H1 (cell line): ENCODE data around the gene UBE2I. TPM values are rescaled to one million over a fixed set of nuclear protein-coding genes. Genes with fewer than 3 reads are reported as not detected.

Source experiments
- CTCF ChIA-PET: fragments of 300-600 bp; sonication (Branson Sonifier 250); formaldehyde crosslinking; loops from one replicate; lab custom pipeline; 2021; ENCODE audit not compliant: partially characterized antibody; lab: Charles Lee
- POLR2A ChIA-PET: fragments of 300-600 bp; sonication (Branson Sonifier 250); formaldehyde crosslinking; loops from one replicate; lab custom pipeline; 2021; ENCODE audit warnings: inconsistent platforms; ENCODE audit not compliant: partially characterized antibody; lab: Charles Lee
- DNase-seq, 2 experiments: peaks; one replicate each; pipeline versions ENCODE4 v3.0.0 to v3.0.0-alpha.2; 2010 to 2022; ENCODE audit warnings: low spot score in 2 of 2, low read depth in 1 of 2, mixed read lengths in 1 of 2
- FAIRE-seq: peaks from 2 replicates; lab custom pipeline; 2011; peaks lifted over from hg19 to GRCh38; lab: Jason Lieb, UNC
- H2AFZ ChIP-seq: 2 replicates; pipeline ENCODE4 v1.8.1; 2012; ENCODE audit warnings: low read length, inconsistent platforms
- H2AK5ac ChIP-seq: 2 replicates; pipeline ENCODE4 v1.6.1; 2013; ENCODE audit warnings: low read depth, low read length
- H2BK120ac ChIP-seq: replicated peaks from 2 replicates; pipeline ENCODE3; 2013; ENCODE audit warnings: low read depth, low read length, inconsistent platforms
- H2BK12ac ChIP-seq: 2 replicates; pipeline ENCODE4 v1.6.1; 2013; ENCODE audit warnings: low read depth, low read length
- H2BK15ac ChIP-seq: 2 replicates; pipeline ENCODE4 v1.6.1; 2013; ENCODE audit warnings: low read length
- H2BK20ac ChIP-seq: 2 replicates; pipeline ENCODE4 v1.6.1; 2013; ENCODE audit warnings: low read length
- H2BK5ac ChIP-seq: 2 replicates; pipeline ENCODE4 v1.6.1; 2013; ENCODE audit warnings: low read depth, low read length
- H3K14ac ChIP-seq: 2 replicates; pipeline ENCODE4 v1.6.1; 2013; ENCODE audit warnings: inconsistent platforms; ENCODE audit not compliant: insufficient read length
- H3K18ac ChIP-seq: 2 replicates; pipeline ENCODE4 v1.6.1; 2013; ENCODE audit warnings: low read length; ENCODE audit errors: extremely low read depth
- H3K23ac ChIP-seq: 2 replicates; pipeline ENCODE4 v1.6.1; 2013; ENCODE audit warnings: inconsistent platforms; ENCODE audit not compliant: insufficient read length
- H3K23me2 ChIP-seq: 2 replicates; pipeline ENCODE4 v1.6.1; 2013; ENCODE audit warnings: low read depth, low read length
- H3K27ac ChIP-seq: 2 replicates; pipeline ENCODE4 v1.6.1; 2011; ENCODE audit warnings: low read depth, low read length, inconsistent platforms
- H3K27me3 ChIP-seq, 4 experiments: replicated peaks in 1 of 4; 1 replicate in 1 of 4; 2 replicates in 3 of 4; pipeline versions ENCODE4 v1.6.1 to v1.8.1; 2011 to 2013; ENCODE audit warnings: low read length in 3 of 4, mild to moderate bottlenecking in 3 of 4, inconsistent platforms in 2 of 4, mixed read lengths in 2 of 4, moderate library complexity in 1 of 4; ENCODE audit not compliant: control insufficient read depth in 3 of 4, insufficient read depth in 3 of 4; ENCODE audit errors: extremely low read depth in 1 of 4
- H3K36me3 ChIP-seq, 4 experiments: 2 replicates each; pipeline versions ENCODE4 v1.6.1 to v1.8.1; 2011 to 2013; ENCODE audit warnings: mild to moderate bottlenecking in 4 of 4, low read length in 3 of 4, moderate library complexity in 2 of 4, control low read depth in 1 of 4, inconsistent platforms in 1 of 4; ENCODE audit not compliant: insufficient read depth in 4 of 4, control insufficient read depth in 2 of 4
- H3K4ac ChIP-seq: replicated peaks from 2 replicates; pipeline ENCODE3; 2013; ENCODE audit warnings: low read length, low read depth, mixed read lengths, inconsistent platforms; ENCODE audit not compliant: insufficient read length
- H3K4me1 ChIP-seq, 4 experiments: replicated peaks in 1 of 4; 1 replicate in 1 of 4; 2 replicates in 3 of 4; pipeline versions ENCODE4 v1.6.1 to v1.8.1; 2011 to 2013; ENCODE audit warnings: low read length in 3 of 4, inconsistent platforms in 2 of 4, mixed read lengths in 1 of 4; ENCODE audit not compliant: insufficient read depth in 4 of 4, control insufficient read depth in 3 of 4
- H3K4me2 ChIP-seq, 2 experiments: 2 replicates each; pipeline versions ENCODE4 v1.6.1 to v1.8.1; 2011 to 2013; ENCODE audit warnings: low read depth in 2 of 2, low read length in 2 of 2, control low read depth in 1 of 2, inconsistent platforms in 1 of 2, mild to moderate bottlenecking in 1 of 2; ENCODE audit not compliant: insufficient read depth in 1 of 2
- H3K4me3 ChIP-seq, 4 experiments: fragments of 200-600, 300-600 bp in 1 of 4; sonication (generic), shearing (Covaris generic), sonication (Bioruptor Twin) in 1 of 4; 2 replicates each; pipeline versions ENCODE4 v1.5.1 to v1.8.1; 2011 to 2016; ENCODE audit warnings: low read length in 4 of 4, low read depth in 3 of 4, control low read depth in 2 of 4, inconsistent platforms in 2 of 4, mild to moderate bottlenecking in 2 of 4, mixed read lengths in 1 of 4, moderate library complexity in 1 of 4; ENCODE audit not compliant: insufficient read depth in 2 of 4; ENCODE audit errors: extremely low read depth in 1 of 4
- H3K56ac ChIP-seq: replicated peaks from 2 replicates; pipeline ENCODE3; 2013; ENCODE audit warnings: low read depth, mild to moderate bottlenecking, mixed read lengths, low read length, inconsistent platforms; ENCODE audit not compliant: insufficient read length
- H3K79me1 ChIP-seq: 2 replicates; pipeline ENCODE4 v1.6.1; 2013; ENCODE audit warnings: low read depth, low read length, control low read depth
- H3K79me2 ChIP-seq, 2 experiments: 2 replicates each; pipeline versions ENCODE4 v1.6.1 to v1.8.1; 2012 to 2013; ENCODE audit warnings: low read length in 2 of 2, mild to moderate bottlenecking in 2 of 2, inconsistent platforms in 1 of 2; ENCODE audit not compliant: insufficient read depth in 2 of 2, control insufficient read depth in 1 of 2
- H3K9ac ChIP-seq, 4 experiments: replicated peaks in 1 of 4; 1 replicate in 1 of 4; 2 replicates in 3 of 4; pipeline versions ENCODE4 v1.6.1 to v1.8.1; 2011 to 2013; ENCODE audit warnings: low read depth in 3 of 4, low read length in 3 of 4, control low read depth in 2 of 4, mild to moderate bottlenecking in 2 of 4, moderate library complexity in 2 of 4, inconsistent platforms in 1 of 4; ENCODE audit errors: extremely low read depth in 1 of 4
- H3K9me3 ChIP-seq, 2 experiments: 2 replicates each; pipeline versions ENCODE4 v1.6.1 to v1.8.1; 2012 to 2013; ENCODE audit warnings: mild to moderate bottlenecking in 2 of 2, moderate library complexity in 2 of 2, control low read depth in 1 of 2, inconsistent platforms in 1 of 2, low read depth in 1 of 2, low read length in 1 of 2, mixed read lengths in 1 of 2; ENCODE audit not compliant: insufficient read depth in 2 of 2
- H4K20me1 ChIP-seq, 2 experiments: replicated peaks in 1 of 2; 2 replicates each; pipeline versions ENCODE3 to v1.8.1; 2011 to 2013; ENCODE audit warnings: inconsistent platforms in 2 of 2, low read length in 2 of 2, mild to moderate bottlenecking in 1 of 2; ENCODE audit not compliant: insufficient read depth in 2 of 2, control insufficient read depth in 1 of 2
- H4K5ac ChIP-seq: 2 replicates; pipeline ENCODE4 v1.6.1; 2013; ENCODE audit warnings: low read length, low read depth, mixed read lengths, inconsistent platforms; ENCODE audit not compliant: insufficient read length
- H4K8ac ChIP-seq: 2 replicates; pipeline ENCODE4 v1.8.0; 2013; ENCODE audit warnings: mild to moderate bottlenecking, moderate library complexity, low read length, inconsistent platforms; ENCODE audit not compliant: insufficient read depth; ENCODE audit errors: extremely low read depth
- H4K91ac ChIP-seq: replicated peaks from 2 replicates; pipeline ENCODE3; 2013; ENCODE audit warnings: low read length, mixed read lengths, inconsistent platforms; ENCODE audit not compliant: insufficient read length
- CHD2 ChIP-seq: IDR thresholded peaks from 2 replicates; pipeline ENCODE4 v1.6.1; 2012; ENCODE audit warnings: low read length, improper control_type of control experiment
- KDM4A ChIP-seq: IDR thresholded peaks from one replicate; pipeline ENCODE4 v1.7.1; 2012; ENCODE audit warnings: low read depth, mild to moderate bottlenecking, moderate library complexity, low read length, inconsistent platforms; ENCODE audit not compliant: severe bottlenecking
- SRF ChIP-seq: IDR thresholded peaks from 2 replicates; pipeline ENCODE4 v1.6.1; 2011; ENCODE audit warnings: mild to moderate bottlenecking, low read depth, low read length, moderate library complexity
- WGBS, 2 experiments: shearing (Covaris generic) in 1 of 2; methylation state at CpG; one replicate each; pipeline versions ENCODE4 v1.1.6 to v1.1.7; 2013 to 2015; ENCODE audit warnings: low lambda C conversion rate in 2 of 2, mixed read lengths in 2 of 2, inconsistent platforms in 1 of 2, low coverage in 1 of 2, missing lambda C conversion rate in 1 of 2; ENCODE audit not compliant: insufficient replicate concordance in 2 of 2, insufficient coverage in 1 of 2, insufficient read length in 1 of 2; ENCODE audit errors: extremely low coverage in 1 of 2, missing lambda C conversion rate in 1 of 2; 5-methylcytosine and 5-hydroxymethylcytosine counted together
- polyA plus RNA-seq, 7 experiments: library from polyadenylated mRNA; depleted of rRNA in 3 of 7; stranded (reverse) in 5 of 7; unstranded in 2 of 7; fragments of >200 nt in 5 of 7; fragments of 200-250 nt in 2 of 7; gene quantifications; 1 replicate in 5 of 7; 2 replicates in 1 of 7; 4 replicates in 1 of 7; pipeline versions ENCODE4 v1.2.1 to v1.2.3, GENCODE V29; 2011 to 2013; ENCODE audit warnings: missing spikeins in 2 of 7, mixed read lengths in 2 of 7
- total RNA-seq: library from RNA; stranded (reverse); fragmentation: NEBNext Ultra II Directional; extraction: Animal tissue kit (Norgen Biotek cat#: 25700); gene quantifications from 2 replicates; pipeline ENCODE4 v1.2.1, GENCODE V29; 2021

Gene UBE2I
- total and polyA plus RNA-seq, 2 of the 8 experiments (the other 6 are each of a cell fraction or from before 2014, with no cell fraction given) = 148 to 268 TPM

- H4K91ac ChIP-seq = no peak overlapping the region
- no peaks in the 10 kb centered on the region for H3K79me2 ChIP-seq
- no peak for TF ChIP-seq SRF
- TF ChIP-seq CHD2 = no peak
- no peak for TF ChIP-seq KDM4A
- H3K9me3 ChIP-seq = peaks cover 1 to 2% of the 10 kb centered on the region in 2 experiments; a peak in 1 of 4 replicates
- no peak overlapping the region for H2AFZ ChIP-seq
- H3K23ac ChIP-seq = no peak overlapping the region
- no peak overlapping the region for H2BK15ac ChIP-seq
- FAIRE-seq = no peak
- no peak overlapping the region for H3K4ac ChIP-seq
- H3K9ac ChIP-seq = no peak overlapping the region
- ChIA-PET POLR2A (interaction anchor here (0.6 to 2.6 kb wide), 12 partner anchors 9 to 176 kb away, joined by 3 to 13 read pairs (median 4); partner anchors contain the start of gene UBE2I), CTCF (interaction anchor here (0.6 to 5.2 kb wide), 13 partner anchors 8 to 521 kb away, joined by 3 to 43 read pairs (median 3); no protein-coding TSS in a partner anchor)
- H3K18ac ChIP-seq = no peak overlapping the region
- peak overlapping the region in 1 of 2 experiments; percentile 72; a peak in 1 of 4 replicates for H3K4me2 ChIP-seq
- H2AK5ac ChIP-seq = no peak overlapping the region
- peaks cover 13% of the 10 kb centered on the region; the same call in 1 of the 2 replicates for H3K23me2 ChIP-seq
- no peak for DNase-seq
- H4K20me1 ChIP-seq = peaks cover 7 to 21% of the 10 kb centered on the region in 2 experiments
- no peak overlapping the region for H2BK20ac ChIP-seq
- no peak overlapping the region for H2BK12ac ChIP-seq
- H2BK5ac ChIP-seq = no peak overlapping the region
- no peaks in the 10 kb centered on the region for H3K36me3 ChIP-seq
- H3K4me1 ChIP-seq = peaks cover 0 to 15% (median 13%) of the 10 kb centered on the region in 4 experiments; a peak in 4 of 7 replicates
- WGBS, 2 experiments = 81% methylated on average over 14 of the region's 16 CpGs; no CpG with 5 or more reads in 1 of the 2 experiments
- no peak overlapping the region for H3K4me3 ChIP-seq
- no peak overlapping the region for H4K5ac ChIP-seq
- H3K79me1 ChIP-seq = no peaks in the 10 kb centered on the region
- H4K8ac ChIP-seq = peak overlapping the region; percentile 89; the same call in 1 of the 2 replicates
- no peak overlapping the region for H2BK120ac ChIP-seq
- H3K27ac ChIP-seq = no peak overlapping the region
- no peak overlapping the region for H3K14ac ChIP-seq
- H3K27me3 ChIP-seq = peaks cover 19 to 53% (median 40%) of the 10 kb centered on the region in 4 experiments
- H3K56ac ChIP-seq = no peak overlapping the region
These were observed 26.0 kb downstream of the UBE2I start for GRCh38 chr16:1335211-1335971.
